Glomerular endothelial cell (primary cell): ENCODE measurements around the gene BCKDHA. TPM values are rescaled to one million over a fixed set of nuclear protein-coding genes. Genes with fewer than 3 reads are reported as not detected.
"Not testable (repeated sequence)": the region's sequence is repeated elsewhere in the genome, so short reads cannot be mapped to it uniquely, and the experiment has no call there.

Source experiments
- DNase-seq: peaks from one replicate; pipeline ENCODE4 v3.0.0-alpha.2; 2011; ENCODE audit warnings: low read depth, low spot score; ENCODE audit errors: extremely low read depth
- total RNA-seq: library from RNA; depleted of rRNA; stranded (reverse); fragments of >200 nt; gene quantifications from 2 replicates; pipeline ENCODE4 v1.2.3, GENCODE V29; 2015

The BCKDHA gene
- total RNA-seq, 1 donor from 2014 or later = 27.0 TPM

GRCh38 chr19:41424335-41425173 is 26.9 kb downstream of the BCKDHA start:
- no peak for DNase-seq

GRCh38 chr19:41425174-41426115 is 27.8 kb downstream of the BCKDHA start:
- no peak for DNase-seq

- no peak for DNase-seq
Measured at GRCh38 chr19:41426116-41426841, 28.7 kb downstream of the BCKDHA start.

- no peak for DNase-seq
Measured at GRCh38 chr19:41426952-41427646, 29.5 kb downstream of the BCKDHA start, which contains the start of gene B3GNT8. TSS of gene B3GNT8 (minus strand) at chr19:41427374. CDS start at chr19:41426778, 596 bp downstream.

GRCh38 chr19:41427647-41428480 is 30.2 kb downstream of the BCKDHA start:
- no peak for DNase-seq

GRCh38 chr19:41428481-41428859 is 30.9 kb downstream of the BCKDHA start:
- DNase-seq = no peak

- DNase-seq = no peak
Measured at GRCh38 chr19:41430922-41431321, 33.3 kb downstream of the BCKDHA start.

- DNase-seq = no peak
Measured at GRCh38 chr19:41431426-41432386, 34.1 kb downstream of the BCKDHA start.

- no peak for DNase-seq
Measured at GRCh38 chr19:41433171-41433570, 35.6 kb downstream of the BCKDHA start.

- no peak for DNase-seq
Measured at GRCh38 chr19:41434450-41434849, 36.8 kb downstream of the BCKDHA start.

GRCh38 chr19:41435376-41435775 is 37.8 kb downstream of the BCKDHA start:
- not testable (repeated sequence) for DNase-seq

- DNase-seq = no peak
Measured at GRCh38 chr19:41435936-41436673, 38.5 kb downstream of the BCKDHA start.

GRCh38 chr19:41436674-41436951 is 39.0 kb downstream of the BCKDHA start:
- DNase-seq = no peak

- no peak for DNase-seq
Measured at GRCh38 chr19:41437944-41438574, 40.4 kb downstream of the BCKDHA start.

- peak; percentile 96 for DNase-seq
Measured at GRCh38 chr19:41439441-41440222, 42.0 kb downstream of the BCKDHA start, which contains the start of gene DMAC2. TSS of gene DMAC2 (minus strand) at chr19:41439912. CDS start at chr19:41439899, 13 bp downstream.

GRCh38 chr19:41441321-41441945 is 43.8 kb downstream of the BCKDHA start:
- no peak for DNase-seq
